CD4-positive, CD25-positive, alpha-beta regulatory T cell (primary cell): Measurements from ENCODE around the gene B4GALNT1. TPM values are rescaled to one million over a fixed set of nuclear protein-coding genes. Genes with fewer than 3 reads are reported as not detected.
"Not testable (repeated sequence)": the region's sequence is repeated elsewhere in the genome, so short reads cannot be mapped to it uniquely, and the experiment has no call there.

Source experiments
- ATAC-seq, 2 donors: fragments of 150-1000 bp; cut with Tn5 transposase; one replicate each; pipeline ENCODE4 v1.10.0; 2021; ENCODE audit warnings: low read depth in 2 of 2, moderate number of reproducible peaks in 2 of 2, moderate library complexity in 1 of 2
- DNase-seq, 3 donors: peaks; one replicate each; pipeline versions ENCODE4 v3.0.0 to v3.0.0-alpha.2; 2012 to 2022; ENCODE audit warnings: mixed read lengths in 1 of 3
- H3K27ac ChIP-seq: one replicate; pipeline ENCODE4 v1.7.0; 2013; ENCODE audit warnings: mild to moderate bottlenecking, low read length; ENCODE audit not compliant: insufficient read depth, poor library complexity, severe bottlenecking
- H3K27me3 ChIP-seq: one replicate; pipeline ENCODE4 v1.7.0; 2013; ENCODE audit warnings: low read length; ENCODE audit not compliant: control insufficient read depth, insufficient read depth
- H3K36me3 ChIP-seq: one replicate; pipeline ENCODE4 v1.7.0; 2013; ENCODE audit warnings: mild to moderate bottlenecking, low read length, moderate library complexity; ENCODE audit not compliant: control insufficient read depth, insufficient read depth
- H3K4me1 ChIP-seq: 2 replicates; pipeline ENCODE4 v1.7.0; 2013; ENCODE audit warnings: mild to moderate bottlenecking, low read length; ENCODE audit not compliant: insufficient read depth, control insufficient read depth, poor library complexity, severe bottlenecking
- H3K4me3 ChIP-seq: one replicate; pipeline ENCODE4 v1.7.0; 2013; ENCODE audit warnings: low read depth, mild to moderate bottlenecking, low read length, moderate library complexity
- H3K9me3 ChIP-seq, 2 experiments: 1 replicate in 1 of 2; 2 replicates in 1 of 2; pipeline ENCODE4 v1.7.0; 2013; ENCODE audit warnings: low read length in 2 of 2, mild to moderate bottlenecking in 1 of 2, moderate library complexity in 1 of 2; ENCODE audit not compliant: control insufficient read depth in 2 of 2
- H3K27ac Mint-ChIP-seq, 3 donors: one replicate each; pipeline ENCODE4 v1.8.0; 2020 to 2022; ENCODE audit warnings: mild to moderate bottlenecking in 3 of 3, mixed read lengths in 3 of 3, moderate library complexity in 2 of 3
- H3K27me3 Mint-ChIP-seq: one replicate; pipeline ENCODE4 v1.8.0; 2022; ENCODE audit warnings: mild to moderate bottlenecking, mixed read lengths
- H3K36me3 Mint-ChIP-seq: one replicate; pipeline ENCODE4 v1.8.0; 2020; ENCODE audit warnings: mixed read lengths
- H3K4me1 Mint-ChIP-seq, 4 donors: one replicate each; pipeline ENCODE4 v1.8.0; 2020 to 2022; ENCODE audit warnings: mixed read lengths in 4 of 4, mild to moderate bottlenecking in 1 of 4
- H3K4me3 Mint-ChIP-seq, 4 donors: one replicate each; pipeline ENCODE4 v1.8.0; 2020 to 2022; ENCODE audit warnings: mild to moderate bottlenecking in 4 of 4, mixed read lengths in 4 of 4, moderate library complexity in 3 of 4
- H3K9me3 Mint-ChIP-seq, 7 donors: one replicate each; pipeline ENCODE4 v1.8.0; 2020 to 2022; ENCODE audit warnings: mixed read lengths in 7 of 7, mild to moderate bottlenecking in 3 of 7, moderate library complexity in 2 of 7
- polyA plus RNA-seq, 4 donors: library from polyadenylated mRNA; unstranded; fragments of 300-500 nt; fragmentation: Illumina TruSeq; gene quantifications; one replicate each; pipeline ENCODE4 v1.2.3, GENCODE V29; 2021
- total RNA-seq: library from RNA; stranded (reverse); gene quantifications from one replicate; pipeline ENCODE4 v1.2.3, GENCODE V29; 2022

B4GALNT1 gene
- total RNA-seq, result not detected
- polyA plus RNA-seq, result not detected

- H3K9me3 Mint-ChIP-seq, result peaks cover 0 to 3% (median 0%) of the 10 kb centered on the region in 7 donors
- peaks cover 67% of the 10 kb centered on the region for H3K27me3 Mint-ChIP-seq
- DNase-seq (peak; percentile 36 to 66 (median 66)), ATAC-seq (peak; percentile 86 to 87)
- Histone ChIP-seq H3K27me3 (peaks cover 35% of the 10 kb centered on the region), H3K36me3 (no peaks in the 10 kb centered on the region), H3K4me1 (peaks cover 20% of the 10 kb centered on the region), H3K4me3 (no peak within 1 kb of the TSS), H3K27ac (no peak within 1 kb of the TSS), H3K9me3 (no peaks in the 10 kb centered on the region)
- H3K27ac Mint-ChIP-seq, result peak within 1 kb of the TSS in 1 of 3 donors; percentile 69
- H3K4me1 Mint-ChIP-seq, result peaks cover 0 to 16% (median 6%) of the 10 kb centered on the region in 4 donors
- H3K36me3 Mint-ChIP-seq, result no peaks in the 10 kb centered on the region
- peak within 1 kb of the TSS; percentile 1 to 86 (median 64) for H3K4me3 Mint-ChIP-seq
Measured at GRCh38 chr12:57632958-57633840, at the start of gene B4GALNT1. Gene B4GALNT1, minus strand, starts transcription at chr12:57633201. Its CDS starts 1,069 bp downstream, at chr12:57632132.

DNA sequence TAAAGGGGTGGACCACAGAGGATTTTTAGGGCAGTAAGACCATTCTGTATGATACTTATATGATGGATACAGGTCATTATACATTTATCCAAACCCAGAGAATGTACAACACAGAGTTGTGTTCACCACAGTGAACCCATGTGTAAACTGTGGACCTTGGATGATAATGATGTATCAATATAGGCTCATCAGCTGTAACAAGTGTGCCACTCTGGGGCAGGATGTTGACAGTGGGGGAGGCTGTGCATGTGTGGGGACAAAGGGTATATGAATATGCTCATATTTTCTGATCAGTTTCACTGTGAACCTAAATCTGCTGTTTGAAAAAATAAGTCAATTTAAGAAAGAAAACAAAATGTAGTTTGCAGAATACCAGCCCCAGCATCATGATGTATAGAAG is 46.7 kb upstream of the B4GALNT1 start:
- Histone ChIP-seq H3K36me3 (no peaks in the 10 kb centered on the region), H3K27me3 (peaks cover 8% of the 10 kb centered on the region), H3K4me1 (no peaks in the 10 kb centered on the region), H3K4me3 (no peak overlapping the region), H3K27ac (no peak overlapping the region), H3K9me3 (peaks cover 0 to 6% of the 10 kb centered on the region in 2 experiments)
- no peak overlapping the region for H3K27ac Mint-ChIP-seq
- H3K9me3 Mint-ChIP-seq, result peaks cover 0 to 8% (median 1%) of the 10 kb centered on the region in 7 donors
- H3K4me1 Mint-ChIP-seq, result no peaks in the 10 kb centered on the region
- H3K4me3 Mint-ChIP-seq, result no peak overlapping the region
- DNase-seq (no peak), ATAC-seq (no peak)
- peaks cover 33% of the 10 kb centered on the region for H3K27me3 Mint-ChIP-seq
- H3K36me3 Mint-ChIP-seq, result no peaks in the 10 kb centered on the region

- H3K27ac Mint-ChIP-seq, H3K27me3 ChIP-seq, H3K4me1 Mint-ChIP-seq, H3K36me3 Mint-ChIP-seq, H3K4me3 ChIP-seq, H3K4me3 Mint-ChIP-seq, H3K36me3 ChIP-seq, DNase-seq, H3K27ac ChIP-seq, H3K9me3 ChIP-seq, ATAC-seq, H3K4me1 ChIP-seq, H3K9me3 Mint-ChIP-seq: not testable (repeated sequence)
- peaks cover 23% of the 10 kb centered on the region for H3K27me3 Mint-ChIP-seq
Measured at GRCh38 chr12:57677947-57678346, 44.9 kb upstream of the B4GALNT1 start.

GRCh38 chr12:57674691-57675090 is 41.7 kb upstream of the B4GALNT1 start:
- H3K9me3 ChIP-seq, result no peaks in the 10 kb centered on the region
- ATAC-seq (no peak), DNase-seq (no peak)
- no peak overlapping the region for H3K27ac ChIP-seq
- Mint-ChIP-seq H3K4me1 (no peaks in the 10 kb centered on the region), H3K9me3 (peaks cover 0 to 1% (median 0%) of the 10 kb centered on the region in 7 donors), H3K27me3 (peaks cover 12% of the 10 kb centered on the region), H3K4me3 (no peak overlapping the region), H3K36me3 (no peaks in the 10 kb centered on the region), H3K27ac (no peak overlapping the region)
- H3K4me3 ChIP-seq, result no peak overlapping the region
- no peaks in the 10 kb centered on the region for H3K4me1 ChIP-seq
- peaks cover 4% of the 10 kb centered on the region for H3K27me3 ChIP-seq
- no peaks in the 10 kb centered on the region for H3K36me3 ChIP-seq

DNA sequence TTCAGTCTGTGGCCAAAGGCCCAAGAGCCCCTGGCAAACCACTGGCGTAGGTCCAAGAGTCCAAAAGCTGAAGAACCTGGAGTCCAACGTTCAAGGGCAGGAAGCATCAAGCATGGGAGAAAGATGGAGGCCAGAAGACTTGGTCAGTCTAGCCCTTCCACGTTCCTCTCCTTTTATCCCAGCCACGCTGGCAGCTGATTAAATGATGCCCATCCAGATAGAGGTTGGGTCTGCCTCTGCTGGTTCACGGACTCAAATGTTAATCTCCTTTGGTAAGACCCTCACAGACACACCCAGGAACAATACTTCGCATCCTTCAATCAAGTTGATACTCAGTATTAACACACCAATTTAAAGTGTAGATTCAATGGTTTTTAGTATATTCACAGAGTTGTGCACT is 39.8 kb upstream of the B4GALNT1 start:
- ATAC-seq, result no peak
- Mint-ChIP-seq H3K27me3 (no peaks in the 10 kb centered on the region), H3K36me3 (no peaks in the 10 kb centered on the region), H3K9me3 (peaks cover 0 to 1% (median 0%) of the 10 kb centered on the region in 7 donors), H3K27ac (no peak overlapping the region), H3K4me3 (no peak overlapping the region), H3K4me1 (no peaks in the 10 kb centered on the region)
- no peaks in the 10 kb centered on the region for H3K4me1 ChIP-seq
- H3K9me3 ChIP-seq, result no peaks in the 10 kb centered on the region
- H3K27ac ChIP-seq, result no peak overlapping the region
- no peak overlapping the region for H3K4me3 ChIP-seq
- no peak for DNase-seq
- no peaks in the 10 kb centered on the region for H3K36me3 ChIP-seq
- H3K27me3 ChIP-seq, result peaks cover 4% of the 10 kb centered on the region

GRCh38 chr12:57671811-57672210 is 38.8 kb upstream of the B4GALNT1 start:
- not testable (repeated sequence) for ATAC-seq, H3K27me3 ChIP-seq, H3K4me1 Mint-ChIP-seq, H3K9me3 Mint-ChIP-seq, H3K36me3 ChIP-seq, H3K27ac ChIP-seq, H3K4me3 Mint-ChIP-seq, H3K9me3 ChIP-seq, H3K27me3 Mint-ChIP-seq, DNase-seq, H3K36me3 Mint-ChIP-seq, H3K4me1 ChIP-seq, H3K4me3 ChIP-seq
- peak overlapping the region in 1 of 3 donors; percentile 38 for H3K27ac Mint-ChIP-seq

- not testable (repeated sequence) for H3K4me1 Mint-ChIP-seq, H3K36me3 Mint-ChIP-seq, DNase-seq, H3K9me3 Mint-ChIP-seq, ATAC-seq, H3K27me3 Mint-ChIP-seq, H3K9me3 ChIP-seq, H3K27ac ChIP-seq, H3K4me3 Mint-ChIP-seq, H3K27me3 ChIP-seq, H3K27ac Mint-ChIP-seq, H3K36me3 ChIP-seq, H3K4me1 ChIP-seq, H3K4me3 ChIP-seq
Measured at GRCh38 chr12:57669691-57670090, 36.7 kb upstream of the B4GALNT1 start.

DNA sequence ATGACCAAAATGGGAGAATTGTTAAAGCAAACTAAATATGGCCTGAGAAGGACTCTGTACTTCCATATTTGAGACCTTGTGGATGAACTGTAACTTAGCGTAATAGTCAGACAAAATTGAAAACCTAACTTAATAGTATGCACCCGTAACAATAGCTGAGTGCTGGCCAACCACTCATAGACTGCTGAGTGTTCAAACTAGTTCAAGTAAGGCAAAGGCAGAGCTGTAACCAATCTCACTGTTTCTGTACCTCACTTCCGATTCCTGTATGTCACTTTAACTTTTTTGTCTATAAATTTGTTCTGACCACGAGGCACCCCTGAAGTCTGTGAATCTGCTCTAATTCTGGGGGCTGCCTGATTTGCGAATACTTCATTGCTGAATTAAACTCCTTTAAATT is 33.9 kb upstream of the B4GALNT1 start:
- Histone ChIP-seq H3K9me3 (no peaks in the 10 kb centered on the region), H3K27ac (no peak overlapping the region), H3K4me1 (no peaks in the 10 kb centered on the region), H3K4me3 (no peak overlapping the region), H3K36me3 (no peaks in the 10 kb centered on the region), H3K27me3 (peaks cover 4% of the 10 kb centered on the region)
- DNase-seq (no peak), ATAC-seq (no peak)
- peaks cover 5% of the 10 kb centered on the region for H3K27me3 Mint-ChIP-seq
- no peak overlapping the region for H3K4me3 Mint-ChIP-seq
- H3K9me3 Mint-ChIP-seq, result no peaks in the 10 kb centered on the region
- no peaks in the 10 kb centered on the region for H3K36me3 Mint-ChIP-seq
- no peak overlapping the region for H3K27ac Mint-ChIP-seq
- no peaks in the 10 kb centered on the region for H3K4me1 Mint-ChIP-seq
